CD14-positive monocyte (primary cell): Measurements from ENCODE around the gene FNDC10. TPM values are rescaled to one million over a fixed set of nuclear protein-coding genes. Genes with fewer than 3 reads are reported as not detected.
A peak's percentile ranks its signal among the peaks of the same experiment; 100 is the strongest.

Experiments
- DNase-seq, 3 donors: peaks; one replicate each; pipeline ENCODE4 v3.0.0-alpha.2; 2011 to 2022
- H2AFZ ChIP-seq: 2 replicates; pipeline ENCODE4 v1.6.0; 2012; ENCODE audit warnings: mild to moderate bottlenecking, low read depth, low read length, inconsistent platforms; ENCODE audit not compliant: insufficient read depth, poor library complexity, severe bottlenecking
- H3K27ac ChIP-seq, 2 donors: 1 replicate in 1 of 2; 2 replicates in 1 of 2; pipeline ENCODE4 v1.5.1; 2012 to 2013; ENCODE audit warnings: low read length in 2 of 2, control low read depth in 1 of 2, inconsistent platforms in 1 of 2, low read depth in 1 of 2, mild to moderate bottlenecking in 1 of 2
- H3K27me3 ChIP-seq, 2 donors: one replicate each; pipeline versions ENCODE4 v1.6.0 to v1.6.1; 2011 to 2013; ENCODE audit warnings: low read length in 2 of 2; ENCODE audit not compliant: control insufficient read depth in 2 of 2, insufficient read depth in 2 of 2
- H3K36me3 ChIP-seq, 2 donors: replicated peaks in 1 of 2; 1 replicate in 1 of 2; 2 replicates in 1 of 2; pipeline versions ENCODE4 v1.5.1 to v1.6.1; 2012 to 2013; ENCODE audit warnings: low read length in 2 of 2, control low read depth in 1 of 2, inconsistent platforms in 1 of 2, mild to moderate bottlenecking in 1 of 2; ENCODE audit not compliant: insufficient read depth in 2 of 2, control insufficient read depth in 1 of 2
- H3K4me1 ChIP-seq, 2 donors: 1 replicate in 1 of 2; 2 replicates in 1 of 2; pipeline versions ENCODE4 v1.5.1 to v1.6.1; 2012 to 2013; ENCODE audit warnings: low read length in 2 of 2, control low read depth in 1 of 2, inconsistent platforms in 1 of 2, mild to moderate bottlenecking in 1 of 2, moderate library complexity in 1 of 2; ENCODE audit not compliant: insufficient read depth in 2 of 2, control insufficient read depth in 1 of 2
- H3K4me2 ChIP-seq: replicated peaks from 2 replicates; pipeline ENCODE3; 2012; ENCODE audit warnings: low read length, moderate library complexity, mild to moderate bottlenecking; ENCODE audit not compliant: poor library complexity, severe bottlenecking; ENCODE audit errors: extremely low read depth
- H3K4me3 ChIP-seq, 3 experiments: fragments of 200-600 bp in 1 of 3; sonication (generic) in 1 of 3; replicated peaks in 1 of 3; 1 replicate in 2 of 3; 2 replicates in 1 of 3; pipeline ENCODE4 v1.5.1; 2011 to 2013; ENCODE audit warnings: low read length in 3 of 3, mild to moderate bottlenecking in 3 of 3, control low read depth in 2 of 3, low read depth in 2 of 3, inconsistent platforms in 1 of 3, moderate library complexity in 1 of 3
- H3K79me2 ChIP-seq: 2 replicates; pipeline ENCODE4 v1.6.0; 2012; ENCODE audit warnings: mild to moderate bottlenecking, control low read depth, inconsistent platforms, low read length, moderate library complexity; ENCODE audit not compliant: insufficient read depth
- H3K9ac ChIP-seq: 2 replicates; pipeline ENCODE4 v1.6.0; 2017; ENCODE audit warnings: low read length, mild to moderate bottlenecking; ENCODE audit not compliant: insufficient read depth, poor library complexity, severe bottlenecking
- H3K9me3 ChIP-seq, 2 donors: replicated peaks in 1 of 2; 1 replicate in 1 of 2; 2 replicates in 1 of 2; pipeline versions ENCODE4 v1.5.1 to v1.6.1; 2012 to 2013; ENCODE audit warnings: low read length in 2 of 2, control low read depth in 1 of 2; ENCODE audit not compliant: control insufficient read depth in 1 of 2, insufficient read depth in 1 of 2
- H4K20me1 ChIP-seq: 2 replicates; pipeline ENCODE4 v1.6.0; 2012; ENCODE audit warnings: mild to moderate bottlenecking, low read length, control low read depth, moderate library complexity; ENCODE audit not compliant: insufficient read depth
- H3K27ac Mint-ChIP-seq, 7 donors: one replicate each; pipeline ENCODE4 v1.8.0; 2020; ENCODE audit warnings: mild to moderate bottlenecking in 7 of 7, mixed read lengths in 7 of 7, moderate library complexity in 6 of 7, inconsistent platforms in 2 of 7
- H3K27me3 Mint-ChIP-seq, 3 donors: one replicate each; pipeline ENCODE4 v1.8.0; 2021 to 2022; ENCODE audit warnings: low read depth in 3 of 3, mild to moderate bottlenecking in 3 of 3, mixed read lengths in 3 of 3, moderate library complexity in 3 of 3, inconsistent platforms in 1 of 3
- H3K36me3 Mint-ChIP-seq, 2 donors: one replicate each; pipeline ENCODE4 v1.8.0; 2020; ENCODE audit warnings: mixed read lengths in 2 of 2, inconsistent platforms in 1 of 2, mild to moderate bottlenecking in 1 of 2
- H3K4me1 Mint-ChIP-seq: one replicate; pipeline ENCODE4 v1.8.0; 2020; ENCODE audit warnings: mild to moderate bottlenecking, mixed read lengths
- H3K4me3 Mint-ChIP-seq, 2 donors: one replicate each; pipeline ENCODE4 v1.8.0; 2020; ENCODE audit warnings: mild to moderate bottlenecking in 2 of 2, mixed read lengths in 2 of 2, moderate library complexity in 1 of 2
- H3K9me3 Mint-ChIP-seq, 7 donors: one replicate each; pipeline ENCODE4 v1.8.0; 2020 to 2022; ENCODE audit warnings: mixed read lengths in 7 of 7, mild to moderate bottlenecking in 6 of 7, moderate library complexity in 6 of 7, inconsistent platforms in 2 of 7
- CTCF ChIP-seq: fragments of 200-600 bp; IDR thresholded peaks from one replicate; pipeline ENCODE4 v1.8.0; 2022; ENCODE audit warnings: antibody characterized with exemption, mild to moderate bottlenecking
- WGBS: methylation state at CpG from one replicate; pipeline ENCODE4 v1.1.5; 2013; ENCODE audit warnings: missing lambda C conversion rate; ENCODE audit not compliant: insufficient coverage; 5-methylcytosine and 5-hydroxymethylcytosine counted together
- intact Hi-C, 2 donors: fragments of 100-400 bp; cut with micrococcal nuclease; formaldehyde crosslinking; loops; one replicate each; pipeline versions ENCODE4 v1.15.0 to v1.15.1; 2023
- polyA plus RNA-seq, 3 donors: library from polyadenylated mRNA; depleted of rRNA in 1 of 3; unstranded in 2 of 3; stranded (reverse) in 1 of 3; fragments of 300-500 nt in 2 of 3; fragments of >200 nt in 1 of 3; fragmentation: Illumina TruSeq in 2 of 3; gene quantifications; 1 replicate in 2 of 3; 2 replicates in 1 of 3; pipeline ENCODE4 v1.2.3, GENCODE V29; 2012 to 2021

FNDC10 gene
- polyA plus RNA-seq, 3 donors: 0.46 to 3.4 (median 1.5) TPM

- no peak overlapping the region for H3K27ac ChIP-seq
- intact Hi-C loops: no loop called here
- no peaks in the 10 kb centered on the region for H3K9me3 Mint-ChIP-seq
- H3K9me3 ChIP-seq: no peaks in the 10 kb centered on the region
- peaks cover 8% of the 10 kb centered on the region for H4K20me1 ChIP-seq
- no peak overlapping the region for H2AFZ ChIP-seq
- H3K4me1 ChIP-seq: peaks cover 33 to 38% of the 10 kb centered on the region in 2 donors
- peaks cover 19% of the 10 kb centered on the region for H3K79me2 ChIP-seq
- DNase-seq: no peak
- no peaks in the 10 kb centered on the region for H3K27me3 ChIP-seq
- WGBS: no CpG with 5 or more reads among the region's 3 CpGs
- peaks cover 35% of the 10 kb centered on the region for H3K4me1 Mint-ChIP-seq
- H3K4me3 ChIP-seq: no peak overlapping the region
- peaks cover 0 to 5% (median 1%) of the 10 kb centered on the region in 3 donors for H3K27me3 Mint-ChIP-seq
- no peak overlapping the region for H3K4me2 ChIP-seq
- no peak for TF ChIP-seq CTCF
- peaks cover 2 to 3% of the 10 kb centered on the region in 2 donors for H3K36me3 Mint-ChIP-seq
- no peak overlapping the region for H3K9ac ChIP-seq
- H3K4me3 Mint-ChIP-seq: no peak overlapping the region
- no peaks in the 10 kb centered on the region for H3K36me3 ChIP-seq
- H3K27ac Mint-ChIP-seq: peak overlapping the region in 1 of 7 donors; percentile 10
Observed at GRCh38 chr1:1612104-1612400, 12.1 kb upstream of the FNDC10 start.

DNA sequence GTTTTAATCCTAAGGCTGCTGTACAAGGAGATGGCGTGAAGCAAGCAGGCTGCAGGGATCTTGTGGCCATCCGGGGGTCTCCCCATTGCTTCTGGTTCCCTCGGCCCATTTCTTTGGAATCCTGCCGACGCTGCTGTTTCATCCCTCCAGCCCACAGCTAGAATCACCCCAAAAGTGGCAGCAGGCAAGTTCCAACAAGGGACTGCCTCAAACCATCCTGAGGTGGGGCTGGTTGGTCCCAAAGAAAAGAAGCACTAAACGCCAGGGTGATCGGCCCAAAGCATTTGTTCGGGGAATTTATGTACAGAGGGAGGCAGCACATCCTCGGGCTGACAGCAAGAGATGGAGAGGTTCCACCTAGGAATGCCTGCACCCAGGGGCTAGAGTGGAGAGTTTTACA is 10.9 kb upstream of the FNDC10 start:
- no peak for DNase-seq
- no peaks in the 10 kb centered on the region for H4K20me1 ChIP-seq
- WGBS: 96% methylated on average over 9 of the region's 9 CpGs
- no peaks in the 10 kb centered on the region for H3K9me3 ChIP-seq
- no peaks in the 10 kb centered on the region for H3K27me3 ChIP-seq
- H3K4me3 ChIP-seq: no peak overlapping the region
- Mint-ChIP-seq H3K4me3 (no peak overlapping the region), H3K36me3 (peaks cover 2 to 3% of the 10 kb centered on the region in 2 donors), H3K27ac (no peak overlapping the region), H3K4me1 (peaks cover 33% of the 10 kb centered on the region), H3K9me3 (no peaks in the 10 kb centered on the region), H3K27me3 (peaks cover 0 to 5% (median 1%) of the 10 kb centered on the region in 3 donors)
- no peak overlapping the region for H2AFZ ChIP-seq
- no peak overlapping the region for H3K4me2 ChIP-seq
- intact Hi-C loops: no loop called here
- no peak for TF ChIP-seq CTCF
- H3K9ac ChIP-seq: no peak overlapping the region
- H3K36me3 ChIP-seq: no peaks in the 10 kb centered on the region
- H3K4me1 ChIP-seq: peaks cover 31 to 38% of the 10 kb centered on the region in 2 donors
- H3K27ac ChIP-seq: no peak overlapping the region
- peaks cover 10% of the 10 kb centered on the region for H3K79me2 ChIP-seq
